HG02763 (cell line): ENCODE data around the gene TSBP1.
"Not testable (repeated sequence)": the region's sequence is repeated elsewhere in the genome, so short reads cannot be mapped to it uniquely, and the experiment has no call there.

Experiments used
- ATAC-seq: cut with Tn5 transposase; IDR thresholded peaks from one replicate; pipeline ENCODE4 v1.9.1; 2021; ENCODE audit warnings: mild to moderate bottlenecking, moderate library complexity; ENCODE audit not compliant: unreplicated experiment

The TSBP1 gene

GRCh38 chr6:32375739-32376529, 4.2 kb upstream of the TSBP1 start:
- ATAC-seq = no peak

- ATAC-seq = no peak
Observed at GRCh38 chr6:32371229-32371628, 474 bp downstream of the TSBP1 start.

- ATAC-seq = no peak
Observed at GRCh38 chr6:32370505-32370904, 1.2 kb downstream of the TSBP1 start.

GRCh38 chr6:32369660-32370059, 2.0 kb downstream of the TSBP1 start:
- ATAC-seq = no peak

- no peak for ATAC-seq
Observed at GRCh38 chr6:32367644-32368043, 4.1 kb downstream of the TSBP1 start.

GRCh38 chr6:32359225-32359624, 12.5 kb downstream of the TSBP1 start:
- ATAC-seq = not testable (repeated sequence)

GRCh38 chr6:32358548-32358947, 13.2 kb downstream of the TSBP1 start:
- ATAC-seq = not testable (repeated sequence)

- ATAC-seq = no peak
Observed at GRCh38 chr6:32355018-32355417, 16.7 kb downstream of the TSBP1 start.

- no peak for ATAC-seq
Observed at GRCh38 chr6:32353348-32353747, 18.4 kb downstream of the TSBP1 start.

GRCh38 chr6:32340242-32340641, 31.5 kb downstream of the TSBP1 start:
- no peak for ATAC-seq

GRCh38 chr6:32337186-32337805, 34.4 kb downstream of the TSBP1 start:
- ATAC-seq = no peak

- ATAC-seq = no peak
Observed at GRCh38 chr6:32332433-32332832, 39.3 kb downstream of the TSBP1 start.

GRCh38 chr6:32329141-32329540, 42.6 kb downstream of the TSBP1 start:
- ATAC-seq = no peak

GRCh38 chr6:32327103-32327502, 44.6 kb downstream of the TSBP1 start:
- ATAC-seq = no peak

GRCh38 chr6:32318501-32318900, 53.2 kb downstream of the TSBP1 start:
- ATAC-seq = no peak

GRCh38 chr6:32317541-32317940, 54.2 kb downstream of the TSBP1 start:
- ATAC-seq = no peak

GRCh38 chr6:32313964-32314363, 57.7 kb downstream of the TSBP1 start:
- no peak for ATAC-seq

GRCh38 chr6:32298632-32299336, 72.9 kb downstream of the TSBP1 start:
- ATAC-seq = no peak

GRCh38 chr6:32294980-32295379, 76.7 kb downstream of the TSBP1 start:
- not testable (repeated sequence) for ATAC-seq

GRCh38 chr6:32294566-32294965, 77.1 kb downstream of the TSBP1 start:
- no peak for ATAC-seq

GRCh38 chr6:32293695-32294094, 78.0 kb downstream of the TSBP1 start:
- no peak for ATAC-seq

GRCh38 chr6:32291543-32291942, 80.2 kb downstream of the TSBP1 start:
- ATAC-seq = no peak
